ENCODE measurements around the gene KRT9. TPM values are rescaled to one million over a fixed set of nuclear protein-coding genes. Genes with fewer than 3 reads are reported as not detected.

The KRT9 gene
- total and polyA plus RNA-seq, 10 of the 15 experiments (the other 5 are each of a cell fraction or from before 2014, with no cell fraction given): not detected

DNA sequence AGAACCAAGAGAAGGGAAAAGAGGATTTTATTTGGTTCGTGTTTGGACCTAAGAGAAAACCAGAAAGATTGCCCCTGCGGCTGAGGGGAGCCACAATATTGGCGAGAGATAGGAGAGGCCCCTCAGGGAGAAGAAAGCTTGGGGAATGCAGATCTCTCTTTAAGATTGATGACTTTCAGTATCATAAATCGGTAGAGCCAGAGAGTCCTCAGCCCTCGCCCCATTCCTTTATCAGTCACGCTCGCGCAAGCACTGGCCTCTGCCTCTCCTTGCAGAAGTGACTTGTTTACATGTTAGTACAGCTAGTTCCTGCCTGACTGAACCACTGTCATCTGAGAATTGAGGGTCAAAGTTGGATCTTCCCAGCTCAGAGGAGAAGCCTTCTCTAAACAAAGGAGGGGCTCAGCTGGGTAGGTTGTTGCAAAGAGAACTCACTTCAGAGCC is 22.2 kb downstream of the KRT9 start:
- no peaks in the 10 kb centered on the region for H4K20me1 ChIP-seq (ENCODE audit: control insufficient read depth, insufficient read depth)
- in situ Hi-C loops (cut with MboI) (loop anchor here (5.0 kb wide), 2 partner anchors 113 to 642 kb away; no protein-coding TSS in a partner anchor), intact Hi-C loops (cut with micrococcal nuclease; ENCODE audit: unreplicated experiment) (loop anchor here (1.0 to 2.0 kb wide), 5 partner anchors 99 to 747 kb away; no protein-coding TSS in a partner anchor)
- H3K9me3 ChIP-seq (replicated peaks; ENCODE audit: control insufficient read depth, insufficient read depth, low read length): no peaks in the 10 kb centered on the region; the same call in 2 of the 3 replicates
- no TSS peak for BruUV-seq (replicated peaks)
- ChIA-PET SMC1A (ENCODE audit: uncharacterized antibody, unreplicated experiment) (interaction anchor here (0.7 to 5.3 kb wide), 18 partner anchors 8 to 934 kb away, joined by 3 to 34 read pairs (median 4); no protein-coding TSS in a partner anchor), CTCF (interaction anchor here (0.6 to 6.3 kb wide), 41 partner anchors 9 to 1022 kb away, joined by 3 to 146 read pairs (median 5); partner anchors contain the start of gene EIF1), RAD21 (ENCODE audit: unreplicated experiment) (interaction anchor here (0.9 to 3.3 kb wide), 12 partner anchors 96 to 934 kb away, joined by 3 to 32 read pairs (median 6); no protein-coding TSS in a partner anchor), POLR2A (no interaction called here)
- H3K79me2 ChIP-seq (ENCODE audit: control insufficient read depth, insufficient read depth, low read length): no peaks in the 10 kb centered on the region
- H3K4me1 ChIP-seq (ENCODE audit: control insufficient read depth, insufficient read depth, low read length): no peaks in the 10 kb centered on the region
- no peak overlapping the region for H3K4me3 ChIP-seq
- DNase-seq (ENCODE audit: low read depth, low spot score) (no peak), ATAC-seq (no peak), FAIRE-seq (no peak)
- H3K27me3 ChIP-seq (replicated peaks in 1 of 2; ENCODE audit: control insufficient read depth in 2 of 2, insufficient read depth in 2 of 2, low read length in 1 of 2): no peaks in the 10 kb centered on the region; a peak in 2 of 4 replicates
- H3K4me2 ChIP-seq (ENCODE audit: control insufficient read depth, insufficient read depth): no peak overlapping the region
- no peak for TF ChIP-seq ATF3 (IDR thresholded peaks at IDR 0.05; ENCODE audit: borderline replicate concordance, extremely low read depth, low read depth, low read length)
- H2AFZ ChIP-seq (ENCODE audit: control insufficient read depth, low read depth, low read length): no peak overlapping the region
- H3K36me3 ChIP-seq (ENCODE audit: control insufficient read depth in 2 of 2, insufficient read depth in 2 of 2, low read length in 1 of 2): no peaks in the 10 kb centered on the region
- H3K27ac ChIP-seq (ENCODE audit: control insufficient read depth, insufficient read depth): no peak overlapping the region
- 71% methylated on average over 8 of the region's 8 CpGs for WGBS (ENCODE audit: insufficient coverage, insufficient replicate concordance, low lambda C conversion rate, missing lambda C conversion rate)
- H3K9ac ChIP-seq (ENCODE audit: control insufficient read depth, insufficient read depth, low read length): no peak overlapping the region

- ATAC-seq: peak; percentile 95
- ChIA-PET CTCF (interaction anchor here (0.6 to 6.3 kb wide), 47 partner anchors 9 to 1021 kb away, joined by 3 to 146 read pairs (median 5); partner anchors contain the start of gene EIF1), POLR2A (interaction anchor here (1.1 kb wide), 1 partner anchor 638 kb away, joined by 3 read pairs; no protein-coding TSS in a partner anchor), SMC1A (ENCODE audit: uncharacterized antibody, unreplicated experiment) (interaction anchor here (0.6 to 5.3 kb wide), 23 partner anchors 9 to 933 kb away, joined by 3 to 34 read pairs (median 4); no protein-coding TSS in a partner anchor), RAD21 (ENCODE audit: unreplicated experiment) (interaction anchor here (0.9 to 3.3 kb wide), 16 partner anchors 10 to 933 kb away, joined by 3 to 32 read pairs (median 6); no protein-coding TSS in a partner anchor)
- H2AFZ ChIP-seq (ENCODE audit: control insufficient read depth, low read depth, low read length): no peak overlapping the region; the same call in 1 of the 2 replicates
- no peaks in the 10 kb centered on the region for H3K36me3 ChIP-seq (ENCODE audit: control insufficient read depth in 2 of 2, insufficient read depth in 2 of 2, low read length in 1 of 2)
- no peak overlapping the region for H3K4me2 ChIP-seq (ENCODE audit: control insufficient read depth, insufficient read depth)
- DNase-seq (ENCODE audit: low read depth, low spot score): peak; percentile 12
- no peaks in the 10 kb centered on the region for H3K4me1 ChIP-seq (ENCODE audit: control insufficient read depth, insufficient read depth, low read length)
- no TSS peak for BruUV-seq (replicated peaks)
- no peaks in the 10 kb centered on the region; a peak in 2 of 4 replicates for H3K27me3 ChIP-seq (replicated peaks in 1 of 2; ENCODE audit: control insufficient read depth in 2 of 2, insufficient read depth in 2 of 2, low read length in 1 of 2)
- H4K20me1 ChIP-seq (ENCODE audit: control insufficient read depth, insufficient read depth): no peaks in the 10 kb centered on the region
- no peaks in the 10 kb centered on the region for H3K79me2 ChIP-seq (ENCODE audit: control insufficient read depth, insufficient read depth, low read length)
- no peak overlapping the region for H3K4me3 ChIP-seq
- intact Hi-C loops (cut with micrococcal nuclease; ENCODE audit: unreplicated experiment): loop anchor here (1.0 to 2.0 kb wide), 5 partner anchors 99 to 746 kb away; no protein-coding TSS in a partner anchor
- FAIRE-seq: peak; percentile 76
- H3K27ac ChIP-seq (ENCODE audit: control insufficient read depth, insufficient read depth): no peak overlapping the region
- 2% methylated on average over 25 of the region's 25 CpGs for WGBS (ENCODE audit: insufficient coverage, insufficient replicate concordance, low lambda C conversion rate, missing lambda C conversion rate)
- no peak overlapping the region for H3K9ac ChIP-seq (ENCODE audit: control insufficient read depth, insufficient read depth, low read length)
- H3K9me3 ChIP-seq (replicated peaks; ENCODE audit: control insufficient read depth, insufficient read depth, low read length): no peaks in the 10 kb centered on the region; the same call in 2 of the 3 replicates
- in situ Hi-C loops (cut with MboI): loop anchor here (5.0 kb wide), 2 partner anchors 113 to 642 kb away; no protein-coding TSS in a partner anchor
- TF ChIP-seq NR2C2 (IDR thresholded peaks at IDR 0.05; ENCODE audit: borderline replicate concordance, control insufficient read depth, insufficient read length, low read depth) (no peak), CREM (IDR thresholded peaks at IDR 0.05; ENCODE audit: low read depth) (peak; percentile 49), NR2C1 (IDR thresholded peaks at IDR 0.05) (no peak), BCLAF1 (IDR thresholded peaks at IDR 0.05) (no peak), RAD21 (IDR thresholded peaks at IDR 0.05; ENCODE audit: insufficient read depth, low read depth, low read length) (peak; percentile 73), SREBF1 (IDR thresholded peaks at IDR 0.05; ENCODE audit: low read length) (no peak), NRF1 (conservative IDR thresholded peaks at IDR 0.05; ENCODE audit: low read depth, low read length) (no peak), YY1 (IDR thresholded peaks at IDR 0.05; ENCODE audit: low read depth, low read length) (peak; percentile 25; the same call in 1 of the 2 replicates), RCOR1 (conservative IDR thresholded peaks at IDR 0.05; ENCODE audit: low read depth, low read length) (no peak), RUNX3 (IDR thresholded peaks at IDR 0.05; ENCODE audit: low read length) (peak; percentile 83), LARP7 (IDR thresholded peaks at IDR 0.05) (0 out of 2 replicates have a peak, but pooled peaks have one; percentile 35)
Observed at GRCh38 chr17:41548844-41549595, 22.8 kb downstream of the KRT9 start.
